ENCODE data around the gene CARD9. TPM values are rescaled to one million over a fixed set of nuclear protein-coding genes. Genes with fewer than 3 reads are reported as not detected.
"Not testable (repeated sequence)": the region's sequence is repeated elsewhere in the genome, so short reads cannot be mapped to it uniquely, and the experiment has no call there.

The CARD9 gene
- polyA plus RNA-seq, 12 donors = 0.62 to 9.3 (median 1.0) TPM; not detected in 1

DNA sequence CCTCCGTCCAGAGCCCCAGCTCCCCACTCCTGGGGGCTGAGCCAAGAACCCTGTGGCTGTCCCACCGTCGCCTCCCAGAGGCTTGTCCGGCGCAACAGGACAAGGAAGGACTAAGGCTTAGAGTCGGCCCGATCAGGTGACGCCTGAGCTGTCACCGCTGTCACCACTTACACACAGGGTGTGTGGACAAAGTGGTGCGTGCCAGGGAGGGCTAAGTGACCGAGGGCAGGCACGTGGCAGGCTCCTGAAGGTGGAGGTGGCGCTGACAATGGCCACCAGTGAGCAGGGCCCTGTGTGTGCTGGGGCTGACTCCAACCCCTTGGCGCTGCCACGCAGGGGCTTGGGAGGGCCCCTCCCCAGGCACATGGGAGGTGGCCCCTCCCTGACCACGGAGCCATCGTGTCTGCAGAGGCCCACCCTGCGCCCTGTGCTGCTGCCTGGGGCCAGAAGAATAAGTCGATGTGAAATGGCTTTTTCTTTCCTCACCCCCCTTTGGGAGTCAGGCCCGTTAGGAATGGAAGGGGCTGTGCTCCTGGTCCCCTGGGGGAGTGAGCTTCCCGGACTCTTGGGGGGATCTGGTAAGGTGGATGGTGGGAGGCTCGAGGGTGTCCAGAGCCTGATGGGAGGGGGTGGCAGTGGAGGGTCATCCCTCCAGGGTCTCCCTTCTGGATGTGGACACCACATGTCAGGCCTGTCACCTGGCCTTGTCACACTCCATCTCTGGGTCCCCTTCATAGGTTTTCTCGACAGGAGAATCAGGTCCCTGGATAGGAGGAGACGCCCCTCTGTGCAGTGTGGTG lies 48.8 kb downstream of the CARD9 start:
- DNase-seq = no peak

GRCh38 chr9:136323371-136323789 lies 50.1 kb downstream of the CARD9 start:
- DNase-seq = no peak

DNA sequence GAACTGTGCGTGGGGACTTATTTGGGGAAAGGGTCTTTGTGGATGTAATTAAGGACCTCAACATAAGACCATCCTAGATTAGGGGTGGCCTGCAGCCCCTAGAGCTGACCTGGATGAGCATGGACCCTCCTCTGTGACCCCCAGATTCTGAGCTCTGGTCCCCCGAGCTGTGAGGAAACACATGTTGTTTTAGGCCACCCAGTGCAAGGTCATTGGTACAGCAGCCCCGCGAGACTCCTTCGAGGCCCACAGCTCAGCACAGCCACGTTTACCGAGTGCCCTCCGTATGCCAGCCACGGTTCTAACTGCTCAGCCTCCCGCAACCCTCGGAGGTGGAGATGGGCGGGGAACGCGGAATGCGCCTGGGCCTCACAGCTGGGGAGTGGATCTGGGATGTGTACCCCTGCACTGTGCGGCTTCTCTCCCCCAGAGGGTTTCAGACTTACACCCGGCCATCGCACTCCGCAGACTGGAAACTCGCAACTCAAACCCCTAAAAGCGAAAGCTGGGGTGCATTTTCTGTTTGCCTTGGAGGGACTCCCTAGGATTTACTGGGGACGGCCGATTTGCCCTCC lies 50.6 kb downstream of the CARD9 start:
- no peak for DNase-seq

DNA sequence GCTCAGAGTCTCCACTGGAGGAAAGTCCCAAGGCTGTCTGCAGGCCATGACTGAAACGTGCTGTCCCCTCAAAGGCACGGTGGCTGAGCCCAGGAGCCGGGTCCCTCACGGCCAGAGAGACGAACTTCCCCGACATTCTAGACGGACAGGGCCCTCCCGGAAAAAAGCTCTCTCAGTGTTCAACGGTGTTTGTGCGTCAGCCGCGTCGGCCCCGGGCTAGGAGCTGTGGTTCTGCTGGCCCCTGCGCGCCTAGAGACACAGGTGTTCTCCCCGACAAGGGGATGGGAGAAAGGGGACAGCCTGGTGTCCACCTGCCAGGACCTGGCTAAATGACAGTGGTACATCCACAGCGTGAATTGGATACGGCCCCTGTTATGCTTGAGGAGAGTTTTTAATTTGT lies 51.9 kb downstream of the CARD9 start:
- DNase-seq = no peak

- not testable (repeated sequence) for DNase-seq
Measured at GRCh38 chr9:136320972-136321371, 52.5 kb downstream of the CARD9 start.

DNA sequence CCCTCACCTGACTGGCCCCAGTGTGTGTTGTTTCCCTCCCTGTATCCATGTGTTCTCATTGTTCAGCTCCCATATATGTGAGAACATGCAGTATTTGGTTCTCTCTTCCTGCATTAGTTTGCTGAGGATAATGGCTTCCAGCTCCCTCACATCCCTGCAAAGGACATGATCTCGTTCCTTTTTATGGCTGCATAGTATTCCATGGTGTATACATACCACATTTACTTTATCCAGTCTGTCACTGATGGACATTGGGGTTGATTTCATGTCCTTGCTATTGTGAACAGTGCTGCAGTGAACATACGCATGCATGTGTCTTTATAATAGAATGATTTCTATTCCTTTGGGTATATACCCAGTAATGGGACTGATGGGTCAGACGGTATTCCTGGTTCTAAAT lies 53.5 kb downstream of the CARD9 start:
- not testable (repeated sequence) for DNase-seq

- DNase-seq = not testable (repeated sequence)
Measured at GRCh38 chr9:136319244-136319643, 54.2 kb downstream of the CARD9 start.

DNA sequence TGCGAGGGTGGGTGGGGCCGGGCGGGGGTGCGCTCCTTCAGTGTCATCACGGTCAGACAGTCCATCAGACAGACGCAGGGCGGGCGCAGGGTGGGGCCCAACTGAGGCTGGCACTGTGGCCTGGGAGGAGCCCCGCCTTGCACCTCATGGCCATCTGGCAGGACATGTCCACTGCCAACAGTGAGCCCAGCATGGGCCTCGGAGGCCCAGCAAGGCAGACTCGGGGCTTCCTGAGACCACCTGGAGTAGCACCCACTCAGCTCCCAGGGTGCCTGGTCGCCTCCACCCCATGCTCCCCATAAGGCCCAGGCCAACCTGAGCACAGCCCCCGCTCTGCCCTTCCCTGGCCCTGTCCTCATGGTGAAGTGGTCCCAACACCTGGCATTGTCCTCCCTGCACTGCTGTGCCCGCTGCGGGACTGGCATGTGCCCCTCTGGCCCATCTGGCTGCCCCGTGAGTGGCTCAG lies 54.7 kb downstream of the CARD9 start:
- DNase-seq = no peak

GRCh38 chr9:136318111-136318775 lies 55.2 kb downstream of the CARD9 start:
- no peak for DNase-seq

- no peak for DNase-seq
Measured at GRCh38 chr9:136317695-136318094, 55.8 kb downstream of the CARD9 start.

- DNase-seq = no peak
Measured at GRCh38 chr9:136316896-136317676, 56.4 kb downstream of the CARD9 start.

DNA sequence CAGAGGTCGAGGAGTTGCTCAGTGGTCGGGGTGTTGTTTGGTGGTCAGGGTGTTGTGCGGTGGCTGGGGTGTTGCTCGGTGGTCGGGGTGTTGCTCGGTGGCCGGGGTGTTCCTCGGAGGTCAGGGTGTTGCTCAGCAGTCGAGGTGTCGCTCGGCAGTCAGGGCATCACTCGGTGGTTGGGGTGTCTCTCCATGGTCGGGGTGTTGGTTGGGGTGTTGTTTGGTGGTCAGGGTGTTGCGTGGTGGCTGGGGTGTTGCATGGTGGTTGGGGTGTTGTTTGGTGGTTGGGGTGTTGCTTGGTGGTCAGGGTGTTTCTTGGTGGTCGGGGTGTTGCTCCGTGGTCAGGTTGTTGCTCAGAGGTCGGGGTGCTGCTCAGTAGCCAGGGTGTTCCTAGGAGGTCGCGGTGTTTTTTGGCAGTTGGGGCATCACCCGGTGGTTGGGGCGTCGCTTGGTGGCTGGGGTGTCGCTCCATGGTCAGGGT lies 57.2 kb downstream of the CARD9 start:
- DNase-seq = no peak

DNA sequence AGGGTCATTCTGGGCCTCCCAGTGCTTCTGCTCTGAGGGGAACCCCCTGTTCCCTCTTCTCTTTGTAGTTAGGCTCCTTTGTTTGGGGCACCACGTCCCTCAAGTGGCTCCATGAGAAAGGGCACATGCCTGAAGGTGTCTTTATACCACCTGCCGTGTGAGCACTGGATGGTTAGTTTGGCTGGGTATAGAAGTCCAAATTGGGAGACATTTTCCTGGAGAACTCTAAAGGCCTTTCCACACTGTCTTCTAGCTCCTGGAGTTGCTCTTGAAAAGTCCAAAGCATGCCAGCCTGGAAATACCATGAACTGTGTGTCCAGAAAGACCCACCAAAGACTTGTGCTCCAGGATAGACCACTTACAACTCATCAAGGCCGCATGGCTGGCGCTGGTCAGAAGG lies 58.5 kb downstream of the CARD9 start:
- no peak for DNase-seq

GRCh38 chr9:136314056-136314416 lies 59.4 kb downstream of the CARD9 start:
- no peak for DNase-seq

Other genes with a start within 250 kb of the CARD9 start
- under 1 TPM in 2 of 12 donors, not detected in 10; 0.08 to 0.28 TPM for gene LHX3, start 168.5 kb downstream of the CARD9 start, polyA plus RNA-seq (ENCODE audit: insufficient read length in 12 of 12)
- 10 to 100 TPM in 3 of 12 donors, 1 to 10 TPM in 8, not detected in 1; 6.1 to 13.7 (median 8.9) TPM for gene QSOX2, start 127.9 kb downstream of the CARD9 start, polyA plus RNA-seq (ENCODE audit: insufficient read length in 12 of 12)
- gene CCDC187, start 69.6 kb downstream of the CARD9 start, polyA plus RNA-seq (ENCODE audit: insufficient read length in 12 of 12) = under 1 TPM in 8 of 12 donors, not detected in 4; 0.03 to 0.68 (median 0.06) TPM
- gene GPSM1, start 46.1 kb downstream of the CARD9 start, polyA plus RNA-seq (ENCODE audit: insufficient read length in 12 of 12) = 10 to 100 TPM in 11 of 12 donors, not detected in 1; 14.2 to 45.9 (median 20.8) TPM
- gene DNLZ, start 9.9 kb downstream of the CARD9 start, polyA plus RNA-seq (ENCODE audit: insufficient read length in 12 of 12) = 10 to 100 TPM in 4 of 12 donors, 1 to 10 TPM in 6, not detected in 2; 4.5 to 16.7 (median 9.1) TPM
- gene SNAPC4, start 26.5 kb upstream of the CARD9 start, polyA plus RNA-seq (ENCODE audit: insufficient read length in 12 of 12) = 10 to 100 TPM in 1 of 12 donors, 1 to 10 TPM in 10, not detected in 1; 4.8 to 10.2 (median 5.6) TPM
- gene ENTR1, start 36.9 kb upstream of the CARD9 start, polyA plus RNA-seq (ENCODE audit: insufficient read length in 12 of 12) = 10 to 100 TPM in 11 of 12 donors, not detected in 1; 24.0 to 60.2 (median 28.3) TPM
- 10 to 100 TPM in 11 of 12 donors, not detected in 1; 27.6 to 43.2 (median 37.4) TPM for gene PMPCA, start 37.0 kb upstream of the CARD9 start, polyA plus RNA-seq (ENCODE audit: insufficient read length in 12 of 12)
- gene INPP5E, start 66.2 kb upstream of the CARD9 start, polyA plus RNA-seq (ENCODE audit: insufficient read length in 12 of 12) = 10 to 100 TPM in 4 of 12 donors, 1 to 10 TPM in 7, not detected in 1; 7.0 to 15.1 (median 9.8) TPM
- 10 to 100 TPM in 11 of 12 donors, not detected in 1; 29.9 to 45.1 (median 36.7) TPM for gene SEC16A, start 109.4 kb upstream of the CARD9 start, polyA plus RNA-seq (ENCODE audit: insufficient read length in 12 of 12)
- gene NOTCH1, start 172.4 kb upstream of the CARD9 start, polyA plus RNA-seq (ENCODE audit: insufficient read length in 12 of 12) = 10 to 100 TPM in 11 of 12 donors, not detected in 1; 18.0 to 47.5 (median 20.6) TPM